GM12878 (cell line): ENCODE results near the gene CIAO1. TPM values are rescaled to one million over a fixed set of nuclear protein-coding genes. Genes with fewer than 3 reads are reported as not detected.

Experiments
- ATAC-seq: fragments of 200-7000 bp; cut with Tn5 transposase; 3 replicates; pipeline ENCODE4 v1.9.1; 2020; ENCODE audit warnings: mild to moderate bottlenecking, moderate library complexity
- BruUV-seq: library from RNA; stranded (reverse); fragments of 400-500 nt; replicated peaks from 2 replicates; lab custom pipeline; 2021; lab: Mats Ljungman, UMichigan
- CTCF ChIA-PET: fragments of 300-600 bp; sonication (Branson Sonifier 250); formaldehyde crosslinking; extraction: SDS; loops from one replicate; lab custom pipeline; 2021; ENCODE audit warnings: inconsistent platforms; lab: Yijun Ruan, JAX
- POLR2A ChIA-PET: fragments of 350-600 bp; formaldehyde crosslinking; extraction: SDS; loops from one replicate; lab custom pipeline; 2021; ENCODE audit warnings: inconsistent platforms; lab: Charles Lee
- RAD21 ChIA-PET: fragments of 300-600 bp; sonication (Branson Sonifier 250); formaldehyde crosslinking; loops from one replicate; lab custom pipeline; 2023; ENCODE audit warnings: antibody characterized with exemption; ENCODE audit not compliant: unreplicated experiment; lab: Charles Lee
- SMC1A ChIA-PET: fragments of 300-600 bp; sonication (Branson Sonifier 250); formaldehyde crosslinking; loops from one replicate; lab custom pipeline; 2023; ENCODE audit not compliant: unreplicated experiment, uncharacterized antibody; lab: Charles Lee
- DNase-seq: peaks from one replicate; pipeline ENCODE4 v3.0.0-alpha.2; 2011; ENCODE audit warnings: low read depth, low spot score
- FAIRE-seq: peaks from 3 replicates; lab custom pipeline; 2011; peaks lifted over from hg19 to GRCh38; lab: Jason Lieb, UNC
- H2AFZ ChIP-seq: 2 replicates; pipeline ENCODE4 v1.6.0; 2011; ENCODE audit warnings: low read depth, low read length, control low read depth; ENCODE audit not compliant: control insufficient read depth
- H3K27ac ChIP-seq: 2 replicates; pipeline ENCODE4 v1.5.1; 2011; ENCODE audit warnings: control low read depth; ENCODE audit not compliant: control insufficient read depth, insufficient read depth
- H3K27me3 ChIP-seq, 2 experiments: replicated peaks in 1 of 2; 2 replicates each; pipeline versions ENCODE4 v1.6.0 to v1.6.1; 2011; ENCODE audit warnings: low read length in 1 of 2; ENCODE audit not compliant: control insufficient read depth in 2 of 2, insufficient read depth in 2 of 2
- H3K36me3 ChIP-seq, 2 experiments: 2 replicates each; pipeline ENCODE4 v1.5.1; 2011; ENCODE audit warnings: low read length in 1 of 2; ENCODE audit not compliant: control insufficient read depth in 2 of 2, insufficient read depth in 2 of 2
- H3K4me1 ChIP-seq: 2 replicates; pipeline ENCODE4 v1.6.1; 2011; ENCODE audit warnings: mild to moderate bottlenecking, low read length, moderate library complexity, mixed read lengths; ENCODE audit not compliant: control insufficient read depth, insufficient read depth
- H3K4me2 ChIP-seq: 2 replicates; pipeline ENCODE4 v1.6.0; 2011; ENCODE audit warnings: control low read depth; ENCODE audit not compliant: control insufficient read depth, insufficient read depth
- H3K4me3 ChIP-seq: fragments of 200-600 bp; sonication (generic); 2 replicates; pipeline ENCODE4 v1.5.1; 2016
- H3K79me2 ChIP-seq: 2 replicates; pipeline ENCODE4 v1.6.0; 2011; ENCODE audit warnings: low read length; ENCODE audit not compliant: control insufficient read depth, insufficient read depth
- H3K9ac ChIP-seq: 2 replicates; pipeline ENCODE4 v1.8.0; 2011; ENCODE audit warnings: low read length, control low read depth, mixed read lengths; ENCODE audit not compliant: control insufficient read depth, insufficient read depth
- H3K9me3 ChIP-seq: replicated peaks from 3 replicates; pipeline ENCODE4 v1.5.1; 2011; ENCODE audit warnings: mild to moderate bottlenecking, low read length; ENCODE audit not compliant: control insufficient read depth, insufficient read depth
- H4K20me1 ChIP-seq: 2 replicates; pipeline ENCODE4 v1.6.0; 2011; ENCODE audit not compliant: control insufficient read depth, insufficient read depth
- EED ChIP-seq: sonication (generic); IDR thresholded peaks from 2 replicates; pipeline ENCODE4 v1.6.1; 2016; ENCODE audit warnings: antibody characterized with exemption, low read depth
- FOXK2 ChIP-seq: fragments of 450-650 bp; IDR thresholded peaks from 2 replicates; pipeline ENCODE4 v1.6.1; 2017; ENCODE audit warnings: mild to moderate bottlenecking, moderate library complexity
- IRF4 ChIP-seq: IDR thresholded peaks from 2 replicates; pipeline ENCODE4 v1.6.1; 2011; ENCODE audit warnings: low read depth, low read length
- POLR2A ChIP-seq: IDR thresholded peaks from 2 replicates; pipeline ENCODE4 v1.6.1; 2011; ENCODE audit warnings: low read depth, mild to moderate bottlenecking, low read length
- POLR2AphosphoS5 ChIP-seq: IDR thresholded peaks from 2 replicates; pipeline ENCODE4 v1.6.1; 2011; ENCODE audit warnings: mild to moderate bottlenecking, low read length, inconsistent platforms
- YY1 ChIP-seq: IDR thresholded peaks from 2 replicates; pipeline ENCODE4 v1.6.1; 2011; ENCODE audit warnings: low read depth, mild to moderate bottlenecking, low read length
- WGBS: methylation state at CpG from one replicate; pipeline ENCODE4 v1.1.6; 2016; ENCODE audit warnings: low lambda C conversion rate; ENCODE audit not compliant: insufficient replicate concordance, insufficient coverage; ENCODE audit errors: missing lambda C conversion rate; 5-methylcytosine and 5-hydroxymethylcytosine counted together
- in situ Hi-C: fragments of 300-500 bp; cut with MboI; formaldehyde crosslinking; loops from 9 replicates; pipeline ENCODE4 v1.14.3; 2018; ENCODE audit warnings: mixed read lengths
- intact Hi-C: fragments of 100-400 bp; cut with micrococcal nuclease; formaldehyde crosslinking; loops from one replicate; pipeline ENCODE4 v1.14.2; 2022; ENCODE audit not compliant: unreplicated experiment
- polyA plus RNA-seq, 11 experiments: library from polyadenylated mRNA; depleted of rRNA in 4 of 11; unstranded in 6 of 11; stranded (reverse) in 5 of 11; fragments of >200 nt; fragmentation: Nextera tagmentation in 4 of 11; fragmentation: Illumina TruSeq in 1 of 11; extraction: Ambion mirVana in 4 of 11; extraction: Trizol in 1 of 11; gene quantifications; 1 replicate in 1 of 11; 2 replicates in 10 of 11; pipeline versions ENCODE4 v1.2.1 to v1.2.3, GENCODE V29; 2011 to 2016; ENCODE audit warnings: inconsistent platforms in 2 of 11, missing spikeins in 2 of 11, low read depth in 1 of 11
- total RNA-seq, 4 experiments: library from RNA; depleted of rRNA in 3 of 4; stranded (reverse); fragments of >200 nt in 3 of 4; fragmentation: Illumina TruSeq in 1 of 4; extraction: Trizol in 1 of 4; gene quantifications; 2 replicates each; pipeline versions ENCODE4 v1.2.1 to v1.2.3, GENCODE V29; 2013 to 2021
- TF ChIP-seq, protein P1 (sequence below): fragments of 450-650 bp; IDR thresholded peaks from 2 replicates; pipeline ENCODE4 v1.6.1; 2018; ENCODE audit warnings: mild to moderate bottlenecking, low read depth, moderate library complexity; ENCODE audit not compliant: partially characterized antibody

Gene CIAO1
- total and polyA plus RNA-seq, 10 of the 15 experiments (the other 5 are each of a cell fraction or from before 2014, with no cell fraction given), result 8.3 to 89.4 (median 63.4) TPM

DNA sequence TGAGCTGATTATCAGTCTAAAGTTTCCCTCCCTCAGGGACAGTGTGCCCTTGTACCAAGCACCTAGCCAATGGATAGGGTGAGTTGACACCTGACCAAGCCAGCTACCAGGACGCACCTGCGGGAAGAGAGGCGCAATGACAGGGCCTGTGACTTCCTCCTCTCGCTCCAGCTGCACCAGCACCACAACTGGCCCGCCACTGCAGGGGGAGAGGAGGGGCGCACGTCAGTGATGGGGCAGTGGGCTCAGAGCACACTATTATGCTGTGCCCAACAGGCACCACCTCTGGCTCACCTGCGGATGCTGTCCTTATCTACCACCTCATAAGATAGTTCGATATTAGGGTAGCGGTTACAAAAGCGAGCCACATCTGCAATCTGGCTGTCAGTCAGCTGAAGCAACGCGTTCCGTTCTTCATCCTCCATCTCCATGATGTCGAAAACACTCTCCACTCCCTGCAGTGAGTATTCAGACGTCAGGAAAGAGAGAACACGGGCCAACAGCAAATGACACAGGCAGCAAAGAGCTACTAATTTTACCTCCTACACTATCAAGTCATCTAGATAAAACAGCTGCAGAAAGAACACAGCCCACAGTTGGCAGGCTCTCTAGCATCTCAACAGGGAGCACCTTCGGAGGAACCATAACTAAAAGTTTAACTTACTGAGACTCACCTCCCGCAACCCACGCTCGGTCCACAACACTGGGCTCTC lies 10.9 kb downstream of the CIAO1 start (continued):
- no peak for TF ChIP-seq FOXK2
- TF ChIP-seq, protein P1, sequence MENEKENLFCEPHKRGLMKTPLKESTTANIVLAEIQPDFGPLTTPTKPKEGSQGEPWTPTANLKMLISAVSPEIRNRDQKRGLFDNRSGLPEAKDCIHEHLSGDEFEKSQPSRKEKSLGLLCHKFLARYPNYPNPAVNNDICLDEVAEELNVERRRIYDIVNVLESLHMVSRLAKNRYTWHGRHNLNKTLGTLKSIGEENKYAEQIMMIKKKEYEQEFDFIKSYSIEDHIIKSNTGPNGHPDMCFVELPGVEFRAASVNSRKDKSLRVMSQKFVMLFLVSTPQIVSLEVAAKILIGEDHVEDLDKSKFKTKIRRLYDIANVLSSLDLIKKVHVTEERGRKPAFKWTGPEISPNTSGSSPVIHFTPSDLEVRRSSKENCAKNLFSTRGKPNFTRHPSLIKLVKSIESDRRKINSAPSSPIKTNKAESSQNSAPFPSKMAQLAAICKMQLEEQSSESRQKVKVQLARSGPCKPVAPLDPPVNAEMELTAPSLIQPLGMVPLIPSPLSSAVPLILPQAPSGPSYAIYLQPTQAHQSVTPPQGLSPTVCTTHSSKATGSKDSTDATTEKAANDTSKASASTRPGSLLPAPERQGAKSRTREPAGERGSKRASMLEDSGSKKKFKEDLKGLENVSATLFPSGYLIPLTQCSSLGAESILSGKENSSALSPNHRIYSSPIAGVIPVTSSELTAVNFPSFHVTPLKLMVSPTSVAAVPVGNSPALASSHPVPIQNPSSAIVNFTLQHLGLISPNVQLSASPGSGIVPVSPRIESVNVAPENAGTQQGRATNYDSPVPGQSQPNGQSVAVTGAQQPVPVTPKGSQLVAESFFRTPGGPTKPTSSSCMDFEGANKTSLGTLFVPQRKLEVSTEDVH, result no peak

DNA sequence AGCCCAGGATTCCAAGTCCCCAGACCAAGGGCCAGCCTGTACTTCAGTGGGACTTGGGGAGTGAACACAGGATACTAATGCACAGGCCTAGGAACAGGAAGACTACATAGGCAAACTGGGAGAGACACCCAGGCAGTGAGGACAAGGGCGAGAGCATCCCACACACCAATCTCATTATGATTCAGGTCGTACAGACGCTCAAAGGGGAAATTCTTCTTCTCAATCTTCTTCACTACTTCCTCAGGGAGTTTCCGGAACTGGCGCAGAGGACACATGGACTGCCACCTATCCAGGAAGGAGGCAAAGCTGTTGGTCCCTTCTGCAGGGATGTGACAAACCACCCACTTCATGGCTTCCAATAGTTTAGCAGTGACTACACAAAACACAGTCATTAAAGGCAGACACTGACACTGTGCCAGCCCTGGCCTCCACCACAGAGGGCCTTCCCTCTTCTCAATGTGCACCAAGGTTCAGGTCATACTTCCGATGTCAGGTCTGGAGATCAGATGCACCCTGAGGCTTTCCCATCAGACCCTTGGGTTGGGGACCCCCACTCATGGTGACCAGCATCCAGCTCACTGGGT lies 21.3 kb downstream of the CIAO1 start:
- Histone ChIP-seq H3K9ac (no peak overlapping the region), H3K79me2 (no peaks in the 10 kb centered on the region), H3K27me3 (no peaks in the 10 kb centered on the region), H3K4me1 (no peaks in the 10 kb centered on the region), H4K20me1 (no peaks in the 10 kb centered on the region; the same call in none of the 2 replicates), H2AFZ (no peak overlapping the region), H3K4me3 (no peak overlapping the region), H3K4me2 (no peak overlapping the region), H3K27ac (no peak overlapping the region), H3K9me3 (no peaks in the 10 kb centered on the region), H3K36me3 (peaks cover 74 to 83% of the 10 kb centered on the region in 2 experiments)
- in situ Hi-C loops, result no loop called here
- RAD21 ChIA-PET, result no interaction called here
- POLR2A ChIA-PET, result interaction anchor here (0.5 kb wide), 1 partner anchor 238 kb away, joined by 3 read pairs; no protein-coding TSS in a partner anchor
- DNase-seq (no peak), ATAC-seq (peak; percentile 46), FAIRE-seq (no peak)
- SMC1A ChIA-PET, result no interaction called here
- 34% methylated on average over 6 of the region's 6 CpGs for WGBS
- no peak; the same call in none of the 2 replicates for TF ChIP-seq POLR2AphosphoS5
- peak; percentile 39; the same call in 1 of the 2 replicates for TF ChIP-seq POLR2A
- no peak for TF ChIP-seq YY1
- TF ChIP-seq EED, result peak; percentile 52; the same call in 1 of the 2 replicates
- peak; percentile 53; the same call in 1 of the 2 replicates for TF ChIP-seq IRF4
- CTCF ChIA-PET, result interaction anchor here (1.0 kb wide), 1 partner anchor 120 kb away, joined by 3 read pairs; no protein-coding TSS in a partner anchor
- no TSS peak for BruUV-seq
- intact Hi-C loops, result no loop called here
